ENCODE measurements around the gene EHMT1.

- TF ChIP-seq SIN3A (IDR thresholded peaks at IDR 0.05; ENCODE audit: borderline replicate concordance, insufficient read depth, low read length) (no peak), POLR2AphosphoS5 (IDR thresholded peaks at IDR 0.05; ENCODE audit: low read depth, low read length) (no peak)
These were observed 234.7 kb downstream of the EHMT1 start for GRCh38 chr9:137853392-137853995.
